ENCODE measurements around the gene BCAN. TPM values are rescaled to one million over a fixed set of nuclear protein-coding genes. Genes with fewer than 3 reads are reported as not detected.

The BCAN gene
- total RNA-seq, 1 experiment from 2014 or later: 1.2 TPM

DNA sequence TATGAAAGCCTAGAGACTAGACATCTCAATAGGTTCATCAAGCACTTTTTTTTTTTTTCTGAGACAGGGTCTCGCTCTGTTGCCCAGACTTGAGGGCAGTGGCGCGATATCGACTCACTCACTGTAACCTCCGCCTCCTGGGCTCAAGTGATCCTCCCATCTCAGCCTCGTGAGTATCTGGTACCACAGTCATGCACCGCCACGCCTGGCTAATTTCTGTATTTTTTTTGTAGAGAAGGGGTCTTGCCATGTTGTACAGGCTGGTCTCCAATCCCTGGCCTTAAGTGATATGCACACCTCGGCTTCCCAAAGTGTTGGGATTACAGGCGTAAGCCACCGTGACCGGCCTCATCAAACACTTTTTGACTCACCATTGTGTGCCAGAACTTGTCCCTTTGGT is 40.0 kb upstream of the BCAN start:
- DNase-seq: no peak
- no peaks in the 10 kb centered on the region; the same call in 1 of the 2 replicates for H3K4me1 ChIP-seq (ENCODE audit: insufficient read depth, low read length)
- peak overlapping the region; percentile 53 for H3K4me2 ChIP-seq (ENCODE audit: insufficient read depth, insufficient read length, low read length)
- no peaks in the 10 kb centered on the region for H4K20me1 ChIP-seq (ENCODE audit: control insufficient read depth, insufficient read depth, insufficient read length)
- Mint-ChIP-seq H3K27me3 (ENCODE audit: low read depth) (peaks cover 2% of the 10 kb centered on the region; the same call in 1 of the 2 replicates), H3K9me3 (no peaks in the 10 kb centered on the region; a peak in 2 of 5 replicates), H3K36me3 (ENCODE audit: insufficient read depth in 1 of 3, low read depth in 3 of 3) (peaks cover 14 to 28% (median 22%) of the 10 kb centered on the region in 3 experiments; a peak in 6 of 7 replicates), H3K4me1 (peaks cover 15 to 23% of the 10 kb centered on the region in 2 experiments), H3K4me3 (peak overlapping the region; percentile 91 to 100), H3K27ac (peak overlapping the region; percentile 98 to 99 (median 98); a peak in 4 of 7 replicates)
- no peak overlapping the region for H2AK5ac ChIP-seq (ENCODE audit: insufficient read length, low read length)
- H3K18ac ChIP-seq (ENCODE audit: insufficient read length, low read depth, low read length): no peak overlapping the region
- no peak overlapping the region for H3K14ac ChIP-seq (ENCODE audit: insufficient read depth, low read length)
- no peaks in the 10 kb centered on the region; the same call in 1 of the 2 replicates for H3K79me2 ChIP-seq (ENCODE audit: insufficient read depth, low read length)
- H3K56ac ChIP-seq (ENCODE audit: insufficient read length, low read depth, low read length): no peak overlapping the region
- H2AFZ ChIP-seq (ENCODE audit: low read length): no peak overlapping the region
- H2BK5ac ChIP-seq (ENCODE audit: insufficient read length, low read length): no peak overlapping the region
- no peak overlapping the region for H3T11ph ChIP-seq (ENCODE audit: low read length)
- no peak for TF ChIP-seq CTCF (conservative IDR thresholded peaks at IDR 0.05)
- peaks cover 4% of the 10 kb centered on the region for H3K23me2 ChIP-seq (ENCODE audit: insufficient read length, low read depth, low read length, poor library complexity, severe bottlenecking)
- no peak overlapping the region; the same call in 1 of the 2 replicates for H3K4ac ChIP-seq (ENCODE audit: low read depth, low read length)
- WGBS (ENCODE audit: extremely low coverage, insufficient read length, low lambda C conversion rate): no CpG with 5 or more reads among the region's 12 CpGs
- H2BK20ac ChIP-seq (ENCODE audit: low read depth, low read length, poor library complexity, severe bottlenecking): no peak overlapping the region
- no peak overlapping the region for H3K9ac ChIP-seq (ENCODE audit: extremely low read depth, insufficient read length, low read length)
- no peak overlapping the region for H4K5ac ChIP-seq (ENCODE audit: insufficient read length, low read depth, low read length)
- H3K27me3 ChIP-seq (ENCODE audit: insufficient read depth, low read length): no peaks in the 10 kb centered on the region
- no peaks in the 10 kb centered on the region for H3K79me1 ChIP-seq (ENCODE audit: insufficient read depth, low read depth, low read length, poor library complexity, severe bottlenecking)
- no peak overlapping the region for H2BK12ac ChIP-seq (ENCODE audit: insufficient read length, low read depth, low read length)
- H2BK120ac ChIP-seq (ENCODE audit: low read depth, low read length, poor library complexity, severe bottlenecking): no peak overlapping the region
- no peak overlapping the region for H4K8ac ChIP-seq (replicated peaks; ENCODE audit: insufficient read length, low read depth, low read length)
- no peak overlapping the region for H3K27ac ChIP-seq (ENCODE audit: insufficient read length, low read depth, low read length)
- H4K91ac ChIP-seq (ENCODE audit: insufficient read length, low read depth, low read length): no peak overlapping the region
- no peak overlapping the region for H2BK15ac ChIP-seq (ENCODE audit: low read depth, low read length)
- H3K23ac ChIP-seq (ENCODE audit: insufficient read length, low read depth, low read length): no peak overlapping the region
- H3K9me3 ChIP-seq (ENCODE audit: control insufficient read depth, low read depth, low read length): no peaks in the 10 kb centered on the region
